Panc1 (cell line): ENCODE measurements around the gene ASB7. TPM values are rescaled to one million over a fixed set of nuclear protein-coding genes. Genes with fewer than 3 reads are reported as not detected.
"Not testable (repeated sequence)": the region's sequence is repeated elsewhere in the genome, so short reads cannot be mapped to it uniquely, and the experiment has no call there.

Experiments
- ATAC-seq: fragments of 200-7000 bp; cut with Tn5 transposase; 2 replicates; pipeline ENCODE4 v1.9.1; 2020; ENCODE audit warnings: mild to moderate bottlenecking, moderate library complexity
- BruUV-seq: library from RNA; stranded (reverse); fragments of 400-500 nt; replicated peaks from 2 replicates; lab custom pipeline; 2021; lab: Mats Ljungman, UMichigan
- CTCF ChIA-PET: fragments of 300-600 bp; sonication (Branson Sonifier 250); formaldehyde crosslinking; loops from one replicate; lab custom pipeline; 2022; ENCODE audit warnings: antibody characterized with exemption; lab: Charles Lee
- POLR2A ChIA-PET: fragments of 300-600 bp; sonication (Branson Sonifier 250); formaldehyde crosslinking; loops from one replicate; lab custom pipeline; 2022; ENCODE audit warnings: antibody characterized with exemption; lab: Charles Lee
- DNase-seq: peaks from one replicate; pipeline ENCODE4 v3.0.0-alpha.2; 2010; ENCODE audit warnings: low read depth, low spot score
- H3K27ac ChIP-seq: 2 replicates; pipeline ENCODE4 v1.5.1; 2011; ENCODE audit warnings: mild to moderate bottlenecking, low read length, inconsistent platforms
- H3K27me3 ChIP-seq: fragments of 200-500 bp; sonication (Bioruptor generic); 2 replicates; pipeline ENCODE4 v1.6.0; 2014; ENCODE audit warnings: low read length, inconsistent platforms; ENCODE audit not compliant: control insufficient read depth, insufficient read depth
- H3K36me3 ChIP-seq: fragments of 200-500 bp; sonication (Bioruptor generic); 2 replicates; pipeline ENCODE4 v1.5.1; 2014; ENCODE audit warnings: inconsistent platforms, mild to moderate bottlenecking, low read length, moderate library complexity; ENCODE audit not compliant: control insufficient read depth, insufficient read depth
- H3K4me1 ChIP-seq: 2 replicates; pipeline ENCODE4 v1.5.1; 2011; ENCODE audit warnings: inconsistent platforms, mild to moderate bottlenecking, low read length, moderate library complexity; ENCODE audit not compliant: control insufficient read depth, insufficient read depth
- H3K4me3 ChIP-seq, 2 experiments: 2 replicates each; pipeline ENCODE4 v1.5.1; 2011 to 2012; ENCODE audit warnings: low read depth in 2 of 2, low read length in 2 of 2, mild to moderate bottlenecking in 2 of 2, inconsistent platforms in 1 of 2, moderate library complexity in 1 of 2
- H3K9me3 ChIP-seq: fragments of 200-500 bp; sonication (Bioruptor generic); 2 replicates; pipeline ENCODE4 v1.5.1; 2014; ENCODE audit warnings: low read depth, mild to moderate bottlenecking, inconsistent platforms, low read length, moderate library complexity; ENCODE audit not compliant: control insufficient read depth, insufficient read depth
- POLR2AphosphoS5 ChIP-seq: IDR thresholded peaks from 2 replicates; pipeline ENCODE4 v1.6.1; 2012; ENCODE audit warnings: mild to moderate bottlenecking, low read depth, low read length, moderate library complexity
- SIN3A ChIP-seq: IDR thresholded peaks from 2 replicates; pipeline ENCODE4 v1.6.1; 2012; ENCODE audit warnings: low read depth, mild to moderate bottlenecking, low read length, moderate library complexity, borderline replicate concordance; ENCODE audit not compliant: insufficient read depth
- TCF7L2 ChIP-seq: IDR thresholded peaks from 2 replicates; pipeline ENCODE4 v1.6.1; 2011; ENCODE audit warnings: mild to moderate bottlenecking, low read depth, low read length, inconsistent platforms
- in situ Hi-C: cut with HindIII; loops from 2 replicates; pipeline ENCODE4 v1.10.0; 2016; ENCODE audit warnings: low sequenced_read_pairs, low pct_unique_long_range_greater_than_20kb
- intact Hi-C: fragments of 100-400 bp; cut with micrococcal nuclease; formaldehyde crosslinking; loops from one replicate; pipeline ENCODE4 v1.10.0; 2022; ENCODE audit not compliant: unreplicated experiment
- total RNA-seq: library from RNA; stranded (reverse); gene quantifications from one replicate; pipeline ENCODE4 v1.2.1, GENCODE V29; 2021; ENCODE audit not compliant: unreplicated experiment
- TF ChIP-seq, protein P1 (sequence below), 2 experiments: IDR thresholded peaks; 2 replicates each; pipeline ENCODE4 v1.6.1; 2011 to 2012; ENCODE audit warnings: low read depth in 2 of 2, control low read depth in 1 of 2, low read length in 1 of 2, mild to moderate bottlenecking in 1 of 2, moderate library complexity in 1 of 2; ENCODE audit not compliant: insufficient read depth in 1 of 2
- TF ChIP-seq, protein P2 (sequence below): fragments of 450-650 bp; IDR thresholded peaks from 2 replicates; pipeline ENCODE4 v1.5.1; 2017; ENCODE audit warnings: mild to moderate bottlenecking

ASB7 gene
- total RNA-seq, 1 experiment from 2014 or later, result 18.1 TPM

DNA sequence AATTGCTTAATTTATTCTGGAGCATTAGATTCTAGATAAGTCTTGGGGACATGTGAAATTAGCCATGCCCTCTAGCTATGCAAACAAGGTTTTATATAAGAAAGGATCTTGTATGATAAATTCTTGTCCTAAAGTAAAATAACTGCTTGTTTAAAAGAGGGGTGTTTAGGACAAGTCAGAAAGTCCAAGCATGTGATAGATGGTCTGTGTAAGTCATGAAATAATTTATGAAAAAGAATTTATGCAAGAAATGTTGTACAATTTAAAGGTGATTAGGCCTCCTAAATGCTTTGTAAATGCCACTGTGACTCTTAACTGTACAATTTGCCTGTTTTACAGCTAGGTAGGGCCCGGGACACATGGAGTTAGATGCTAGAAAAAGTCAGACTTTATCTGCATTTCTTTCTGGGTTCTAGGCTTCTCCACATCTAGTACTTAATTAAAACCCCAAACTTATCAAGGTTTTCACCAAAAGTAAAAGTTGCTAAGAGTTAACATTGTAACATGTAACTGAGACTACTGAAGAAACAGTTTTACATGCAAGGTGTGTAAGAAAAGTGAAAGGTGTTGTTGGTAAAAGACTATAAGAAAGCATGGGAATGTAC, 13.6 kb upstream of the ASB7 start:
- no TSS peak for BruUV-seq
- in situ Hi-C loops (no loop called here), intact Hi-C loops (no loop called here)
- no peaks in the 10 kb centered on the region for H3K36me3 ChIP-seq
- no peak for ATAC-seq
- TF ChIP-seq TCF7L2 (no peak), SIN3A (no peak), POLR2AphosphoS5 (no peak)
- TF ChIP-seq, protein P1, sequence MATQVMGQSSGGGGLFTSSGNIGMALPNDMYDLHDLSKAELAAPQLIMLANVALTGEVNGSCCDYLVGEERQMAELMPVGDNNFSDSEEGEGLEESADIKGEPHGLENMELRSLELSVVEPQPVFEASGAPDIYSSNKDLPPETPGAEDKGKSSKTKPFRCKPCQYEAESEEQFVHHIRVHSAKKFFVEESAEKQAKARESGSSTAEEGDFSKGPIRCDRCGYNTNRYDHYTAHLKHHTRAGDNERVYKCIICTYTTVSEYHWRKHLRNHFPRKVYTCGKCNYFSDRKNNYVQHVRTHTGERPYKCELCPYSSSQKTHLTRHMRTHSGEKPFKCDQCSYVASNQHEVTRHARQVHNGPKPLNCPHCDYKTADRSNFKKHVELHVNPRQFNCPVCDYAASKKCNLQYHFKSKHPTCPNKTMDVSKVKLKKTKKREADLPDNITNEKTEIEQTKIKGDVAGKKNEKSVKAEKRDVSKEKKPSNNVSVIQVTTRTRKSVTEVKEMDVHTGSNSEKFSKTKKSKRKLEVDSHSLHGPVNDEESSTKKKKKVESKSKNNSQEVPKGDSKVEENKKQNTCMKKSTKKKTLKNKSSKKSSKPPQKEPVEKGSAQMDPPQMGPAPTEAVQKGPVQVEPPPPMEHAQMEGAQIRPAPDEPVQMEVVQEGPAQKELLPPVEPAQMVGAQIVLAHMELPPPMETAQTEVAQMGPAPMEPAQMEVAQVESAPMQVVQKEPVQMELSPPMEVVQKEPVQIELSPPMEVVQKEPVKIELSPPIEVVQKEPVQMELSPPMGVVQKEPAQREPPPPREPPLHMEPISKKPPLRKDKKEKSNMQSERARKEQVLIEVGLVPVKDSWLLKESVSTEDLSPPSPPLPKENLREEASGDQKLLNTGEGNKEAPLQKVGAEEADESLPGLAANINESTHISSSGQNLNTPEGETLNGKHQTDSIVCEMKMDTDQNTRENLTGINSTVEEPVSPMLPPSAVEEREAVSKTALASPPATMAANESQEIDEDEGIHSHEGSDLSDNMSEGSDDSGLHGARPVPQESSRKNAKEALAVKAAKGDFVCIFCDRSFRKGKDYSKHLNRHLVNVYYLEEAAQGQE (IDR thresholded peaks at IDR 0.05; ENCODE audit: insufficient read depth in 1 of 2, low read depth in 2 of 2, low read length in 1 of 2), result no peak
- TF ChIP-seq, protein P2, sequence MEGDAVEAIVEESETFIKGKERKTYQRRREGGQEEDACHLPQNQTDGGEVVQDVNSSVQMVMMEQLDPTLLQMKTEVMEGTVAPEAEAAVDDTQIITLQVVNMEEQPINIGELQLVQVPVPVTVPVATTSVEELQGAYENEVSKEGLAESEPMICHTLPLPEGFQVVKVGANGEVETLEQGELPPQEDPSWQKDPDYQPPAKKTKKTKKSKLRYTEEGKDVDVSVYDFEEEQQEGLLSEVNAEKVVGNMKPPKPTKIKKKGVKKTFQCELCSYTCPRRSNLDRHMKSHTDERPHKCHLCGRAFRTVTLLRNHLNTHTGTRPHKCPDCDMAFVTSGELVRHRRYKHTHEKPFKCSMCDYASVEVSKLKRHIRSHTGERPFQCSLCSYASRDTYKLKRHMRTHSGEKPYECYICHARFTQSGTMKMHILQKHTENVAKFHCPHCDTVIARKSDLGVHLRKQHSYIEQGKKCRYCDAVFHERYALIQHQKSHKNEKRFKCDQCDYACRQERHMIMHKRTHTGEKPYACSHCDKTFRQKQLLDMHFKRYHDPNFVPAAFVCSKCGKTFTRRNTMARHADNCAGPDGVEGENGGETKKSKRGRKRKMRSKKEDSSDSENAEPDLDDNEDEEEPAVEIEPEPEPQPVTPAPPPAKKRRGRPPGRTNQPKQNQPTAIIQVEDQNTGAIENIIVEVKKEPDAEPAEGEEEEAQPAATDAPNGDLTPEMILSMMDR, result no peak
- H3K4me1 ChIP-seq, result no peaks in the 10 kb centered on the region
- ChIA-PET CTCF (no interaction called here), POLR2A (no interaction called here)
- no peak overlapping the region for H3K27ac ChIP-seq
- DNase-seq, result no peak
- peaks cover 44% of the 10 kb centered on the region; the same call in 1 of the 2 replicates for H3K9me3 ChIP-seq
- H3K4me3 ChIP-seq, result no peak overlapping the region
- H3K27me3 ChIP-seq, result no peaks in the 10 kb centered on the region

DNA sequence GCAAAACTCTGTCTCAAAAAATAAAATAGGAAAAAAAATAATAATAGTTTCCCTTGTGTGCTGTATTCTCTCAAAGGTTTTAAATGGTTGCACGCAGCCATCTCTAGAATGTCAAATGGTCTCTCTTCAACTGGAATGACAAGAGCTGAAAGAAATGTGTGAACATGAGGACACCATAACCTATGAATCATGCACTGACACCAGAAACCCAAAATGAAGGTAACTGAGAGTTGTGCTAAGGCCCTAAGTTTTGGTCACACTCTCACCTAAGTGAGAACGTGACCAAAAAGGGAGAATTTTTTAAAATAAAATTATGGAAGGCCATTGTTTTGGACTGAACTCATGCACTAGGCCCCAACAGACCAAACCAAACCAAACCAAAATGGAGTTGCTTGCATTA, 11.2 kb upstream of the ASB7 start:
- DNase-seq, H3K4me1 ChIP-seq, CTCF ChIA-PET, in situ Hi-C loops, ATAC-seq, H3K27ac ChIP-seq, H3K27me3 ChIP-seq, POLR2A ChIA-PET, BruUV-seq, H3K36me3 ChIP-seq, H3K4me3 ChIP-seq: not testable (repeated sequence)
- intact Hi-C loops, result loop anchor here (10.0 kb wide), 1 partner anchor 246 kb away; the partner anchor contains the start of gene ADAMTS17
- H3K9me3 ChIP-seq, result peaks cover 40% of the 10 kb centered on the region; the same call in 1 of the 2 replicates

DNA sequence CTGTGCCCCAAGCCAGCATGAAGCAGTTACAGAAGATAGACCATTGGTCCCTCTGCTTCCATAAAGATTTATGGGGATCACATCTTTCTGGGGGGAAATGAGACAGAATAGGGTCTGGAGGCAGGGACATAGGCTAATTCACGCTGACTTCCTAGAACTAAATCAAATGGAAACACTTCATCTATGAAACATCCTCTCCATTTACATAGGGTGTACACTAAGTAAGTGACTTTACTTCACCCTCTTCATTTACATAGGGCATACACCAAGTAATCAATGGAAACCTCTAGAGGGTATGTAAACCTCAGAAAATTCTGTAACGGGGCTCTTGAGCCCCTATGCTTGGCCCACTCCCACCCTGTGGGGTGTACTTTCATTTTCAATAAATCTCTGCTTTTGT, 10.6 kb upstream of the ASB7 start:
- no peak overlapping the region for H3K27ac ChIP-seq
- ATAC-seq (no peak), DNase-seq (no peak)
- no peaks in the 10 kb centered on the region for H3K27me3 ChIP-seq
- in situ Hi-C loops, result no loop called here
- no peak overlapping the region for H3K4me3 ChIP-seq
- no peaks in the 10 kb centered on the region for H3K4me1 ChIP-seq
- no TSS peak for BruUV-seq
- ChIA-PET CTCF (no interaction called here), POLR2A (no interaction called here)
- intact Hi-C loops, result loop anchor here (10.0 kb wide), 1 partner anchor 247 kb away; the partner anchor contains the start of gene ADAMTS17
- TF ChIP-seq, protein P1 (IDR thresholded peaks at IDR 0.05; ENCODE audit: insufficient read depth in 1 of 2, low read depth in 2 of 2, low read length in 1 of 2), result no peak
- TF ChIP-seq, protein P2, result no peak
- TF ChIP-seq SIN3A (no peak), POLR2AphosphoS5 (no peak), TCF7L2 (no peak)
- H3K9me3 ChIP-seq, result peaks cover 37% of the 10 kb centered on the region; the same call in 1 of the 2 replicates
- H3K36me3 ChIP-seq, result no peaks in the 10 kb centered on the region
